ENCODE measurements around the gene NDUFAF4.

Gene NDUFAF4

DNA sequence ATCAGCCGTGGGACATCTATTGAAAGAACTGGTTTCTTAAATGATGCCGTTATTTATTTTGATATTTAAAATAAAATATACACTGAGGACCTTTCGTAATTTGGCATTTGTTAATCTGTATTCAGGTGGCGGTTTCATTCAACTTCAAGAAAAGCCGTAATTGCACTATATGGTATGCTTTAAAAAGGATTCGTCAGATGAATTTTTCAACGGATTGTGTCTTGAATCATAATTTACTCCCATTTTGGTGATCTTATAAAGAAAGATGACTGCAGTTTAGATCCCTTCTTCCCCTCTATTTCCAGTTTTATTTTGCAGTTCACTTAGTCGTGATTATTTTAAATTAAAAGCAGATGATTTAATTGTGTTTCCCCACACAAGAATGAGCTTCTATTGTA is 27.6 kb upstream of the NDUFAF4 start:
- Histone ChIP-seq H3K9me3 (ENCODE audit: control insufficient read depth, low read depth, low read length) (no peaks in the 10 kb centered on the region), H3K27me3 (ENCODE audit: control insufficient read depth, insufficient read depth, low read length) (peaks cover 9% of the 10 kb centered on the region), H3K27ac (ENCODE audit: low read length) (no peak overlapping the region), H3K4me3 (ENCODE audit: low read length) (peak overlapping the region; percentile 73), H3K9ac (ENCODE audit: low read length) (peak overlapping the region; percentile 65), H3K36me3 (ENCODE audit: control insufficient read depth, low read depth, low read length) (no peaks in the 10 kb centered on the region), H3K4me1 (ENCODE audit: control insufficient read depth, low read depth, low read length) (no peaks in the 10 kb centered on the region)

DNA sequence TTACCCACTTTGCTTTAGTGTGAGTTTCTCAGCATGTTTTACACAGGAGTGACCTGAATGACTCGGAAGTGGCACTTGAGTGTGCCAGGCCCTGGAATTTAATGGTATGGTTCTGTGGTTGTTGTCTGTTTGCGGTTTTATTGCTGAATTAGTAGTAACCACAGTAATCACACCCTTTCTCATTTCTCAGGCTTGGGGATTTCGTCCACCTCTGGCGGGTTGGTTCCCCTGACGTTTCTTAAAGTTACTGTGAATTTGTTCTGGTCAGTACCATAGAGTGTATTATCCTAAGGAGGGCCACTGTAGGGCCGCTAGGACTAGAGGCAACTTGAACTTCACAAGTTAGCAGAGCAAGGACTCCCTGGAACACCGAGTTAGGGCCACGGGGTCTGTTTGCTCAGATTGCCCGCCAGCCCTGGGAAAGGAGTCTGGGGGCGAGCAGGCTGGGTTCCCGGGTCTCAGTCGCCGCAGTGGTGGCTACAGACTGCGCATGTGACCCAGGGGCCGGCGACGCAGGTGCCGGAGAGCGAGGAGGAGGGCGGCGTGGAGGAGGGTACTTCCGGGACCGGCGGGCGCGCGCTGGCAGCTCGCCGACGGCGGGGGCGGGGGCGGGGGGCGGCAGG is 26.3 kb upstream of the NDUFAF4 start:
- Histone ChIP-seq H3K4me3 (ENCODE audit: low read length) (peak overlapping the region; percentile 73), H3K27ac (ENCODE audit: low read length) (peak overlapping the region; percentile 43), H3K9ac (ENCODE audit: low read length) (peak overlapping the region; percentile 57), H3K4me1 (ENCODE audit: control insufficient read depth, low read depth, low read length) (no peaks in the 10 kb centered on the region), H3K27me3 (ENCODE audit: control insufficient read depth, insufficient read depth, low read length) (peaks cover 9% of the 10 kb centered on the region), H3K9me3 (ENCODE audit: control insufficient read depth, low read depth, low read length) (no peaks in the 10 kb centered on the region), H3K36me3 (ENCODE audit: control insufficient read depth, low read depth, low read length) (no peaks in the 10 kb centered on the region)

DNA sequence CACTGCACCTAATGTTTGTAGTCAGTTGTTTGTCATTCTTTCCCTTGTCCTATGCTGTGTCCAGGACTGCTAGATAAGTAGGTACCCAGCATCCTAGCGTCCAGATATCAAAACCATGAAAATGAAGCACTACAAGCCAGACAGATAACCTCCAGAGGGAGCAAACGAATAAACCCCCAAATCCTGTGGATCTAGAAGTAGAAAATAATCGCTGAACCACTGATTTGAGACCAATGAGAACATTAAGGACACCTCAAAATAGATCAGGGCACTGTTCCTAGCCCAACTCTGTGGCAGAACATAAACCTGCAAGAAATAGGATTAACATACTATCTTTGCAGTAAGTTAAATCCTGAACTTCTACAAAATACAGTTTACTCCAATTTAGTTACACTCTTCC is 25.7 kb upstream of the NDUFAF4 start:
- Histone ChIP-seq H3K4me3 (ENCODE audit: low read length) (peak overlapping the region; percentile 73), H3K9ac (ENCODE audit: low read length) (no peak overlapping the region), H3K4me1 (ENCODE audit: control insufficient read depth, low read depth, low read length) (no peaks in the 10 kb centered on the region), H3K36me3 (ENCODE audit: control insufficient read depth, low read depth, low read length) (no peaks in the 10 kb centered on the region), H3K27me3 (ENCODE audit: control insufficient read depth, insufficient read depth, low read length) (peaks cover 9% of the 10 kb centered on the region), H3K27ac (ENCODE audit: low read length) (no peak overlapping the region), H3K9me3 (ENCODE audit: control insufficient read depth, low read depth, low read length) (no peaks in the 10 kb centered on the region)

DNA sequence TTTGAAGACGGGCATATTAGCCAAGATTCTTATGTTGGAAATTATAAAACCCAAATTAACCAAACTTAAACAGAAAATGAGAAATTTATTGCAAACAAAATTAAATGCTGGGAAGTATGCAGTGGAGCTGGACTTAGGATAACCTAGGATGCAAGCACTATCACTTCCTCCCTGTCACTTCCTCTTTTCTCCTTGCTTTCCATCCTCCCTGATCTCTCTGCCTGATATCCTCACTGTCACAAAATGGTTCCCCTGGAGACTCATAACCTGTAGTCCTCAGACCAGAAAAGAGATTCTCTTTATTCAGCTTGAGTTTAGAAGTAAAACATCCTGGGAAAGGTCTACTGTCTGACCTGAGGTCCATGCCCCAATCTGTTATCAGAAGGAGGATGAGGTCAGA is 19.4 kb upstream of the NDUFAF4 start:
- Histone ChIP-seq H3K27ac (ENCODE audit: low read length) (no peak overlapping the region), H3K27me3 (ENCODE audit: control insufficient read depth, insufficient read depth, low read length) (no peaks in the 10 kb centered on the region), H3K9ac (ENCODE audit: low read length) (no peak overlapping the region), H3K4me1 (ENCODE audit: control insufficient read depth, low read depth, low read length) (no peaks in the 10 kb centered on the region), H3K4me3 (ENCODE audit: low read length) (no peak overlapping the region), H3K9me3 (ENCODE audit: control insufficient read depth, low read depth, low read length) (no peaks in the 10 kb centered on the region), H3K36me3 (ENCODE audit: control insufficient read depth, low read depth, low read length) (no peaks in the 10 kb centered on the region)

DNA sequence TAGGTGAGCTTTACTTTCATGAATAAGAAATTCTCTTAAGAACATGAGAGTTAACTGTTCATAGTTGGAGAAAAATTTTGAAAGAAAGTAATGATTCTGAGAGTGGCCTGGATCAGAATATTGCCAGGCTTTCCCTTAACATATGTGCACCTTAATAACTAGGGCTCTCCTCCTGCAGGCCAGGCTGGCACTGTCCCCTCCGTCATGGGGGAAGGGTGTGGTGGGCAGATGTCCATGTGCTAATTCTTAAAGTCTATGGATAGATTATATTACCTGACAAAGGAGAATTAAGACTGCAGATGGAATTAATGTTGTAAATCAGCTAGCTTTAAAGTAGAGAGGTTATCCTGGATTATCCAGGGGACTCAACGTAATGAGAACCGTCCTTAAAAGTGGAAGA is 15.9 kb upstream of the NDUFAF4 start:
- Histone ChIP-seq H3K9ac (ENCODE audit: low read length) (no peak overlapping the region), H3K4me3 (ENCODE audit: low read length) (no peak overlapping the region), H3K4me1 (ENCODE audit: control insufficient read depth, low read depth, low read length) (no peaks in the 10 kb centered on the region), H3K27ac (ENCODE audit: low read length) (no peak overlapping the region), H3K36me3 (ENCODE audit: control insufficient read depth, low read depth, low read length) (no peaks in the 10 kb centered on the region), H3K27me3 (ENCODE audit: control insufficient read depth, insufficient read depth, low read length) (no peaks in the 10 kb centered on the region), H3K9me3 (ENCODE audit: control insufficient read depth, low read depth, low read length) (no peaks in the 10 kb centered on the region)

DNA sequence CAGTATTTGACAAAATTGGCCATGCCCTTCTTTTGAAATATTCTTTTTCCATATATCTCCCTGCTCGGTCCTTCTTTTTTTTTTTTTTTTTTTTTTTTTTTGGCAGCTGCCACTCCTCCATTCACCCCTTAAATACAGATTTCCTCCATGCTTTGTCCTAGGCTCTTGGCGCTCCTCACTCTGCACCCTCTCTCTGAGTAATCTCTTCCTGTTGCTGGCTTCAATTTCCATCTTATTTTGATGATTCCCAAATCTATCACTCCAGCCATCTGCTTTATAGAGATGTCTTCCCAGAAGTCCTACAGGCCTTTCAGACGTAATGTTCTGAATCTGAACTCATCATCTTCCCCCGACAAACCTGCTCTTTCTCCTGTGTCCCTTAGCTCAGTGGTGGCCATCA is 14.1 kb upstream of the NDUFAF4 start:
- Histone ChIP-seq H3K9me3 (ENCODE audit: control insufficient read depth, low read depth, low read length) (no peaks in the 10 kb centered on the region), H3K36me3 (ENCODE audit: control insufficient read depth, low read depth, low read length) (no peaks in the 10 kb centered on the region), H3K27me3 (ENCODE audit: control insufficient read depth, insufficient read depth, low read length) (no peaks in the 10 kb centered on the region), H3K27ac (ENCODE audit: low read length) (no peak overlapping the region), H3K4me1 (ENCODE audit: control insufficient read depth, low read depth, low read length) (no peaks in the 10 kb centered on the region), H3K9ac (ENCODE audit: low read length) (no peak overlapping the region), H3K4me3 (ENCODE audit: low read length) (no peak overlapping the region)

DNA sequence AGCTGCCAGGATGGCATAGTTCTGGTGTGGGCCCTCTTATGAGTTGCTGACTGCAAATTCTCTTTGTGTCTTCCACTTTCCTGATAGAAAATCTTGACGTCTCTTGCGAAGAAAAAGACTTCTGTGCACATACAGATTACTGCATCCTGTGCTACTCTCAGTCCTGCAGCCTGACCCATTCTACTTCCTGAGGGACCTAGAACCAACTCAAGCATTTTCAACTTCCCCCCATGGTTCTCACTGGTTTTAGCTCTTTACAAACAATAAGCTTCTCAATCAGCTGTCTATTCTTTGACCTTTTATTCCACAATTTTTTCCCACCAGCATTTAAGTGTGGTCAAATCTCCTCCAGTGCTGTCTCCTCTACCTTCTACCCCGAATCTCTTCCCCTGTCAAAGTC is 13.5 kb upstream of the NDUFAF4 start:
- no peaks in the 10 kb centered on the region for H3K36me3 ChIP-seq (ENCODE audit: control insufficient read depth, low read depth, low read length)
- H3K27me3 ChIP-seq (ENCODE audit: control insufficient read depth, insufficient read depth, low read length) = no peaks in the 10 kb centered on the region
- H3K9ac ChIP-seq (ENCODE audit: low read length) = no peak overlapping the region
- H3K4me3 ChIP-seq (ENCODE audit: low read length) = no peak overlapping the region
- no peaks in the 10 kb centered on the region for H3K4me1 ChIP-seq (ENCODE audit: control insufficient read depth, low read depth, low read length)
- H3K27ac ChIP-seq (ENCODE audit: low read length) = no peak overlapping the region
- no peaks in the 10 kb centered on the region for H3K9me3 ChIP-seq (ENCODE audit: control insufficient read depth, low read depth, low read length)

DNA sequence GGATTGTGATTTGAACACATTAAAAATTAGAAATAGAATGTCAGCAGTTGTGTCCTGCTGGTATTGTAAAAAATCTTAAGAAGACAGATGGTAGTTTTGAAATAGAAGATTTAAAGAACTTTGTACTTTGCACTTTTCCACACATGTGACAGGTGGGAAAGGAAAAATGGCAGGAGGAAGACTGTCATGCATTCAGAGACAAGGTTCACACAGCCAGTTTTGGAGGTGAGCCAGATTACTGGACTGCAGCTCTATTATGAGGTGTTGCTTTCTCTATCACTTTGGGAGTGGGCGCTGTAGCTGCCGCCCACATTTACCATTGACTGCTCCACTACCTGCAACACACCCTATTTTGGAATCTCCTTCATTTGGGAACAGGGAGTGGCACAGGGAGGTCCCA is 12.1 kb upstream of the NDUFAF4 start:
- no peaks in the 10 kb centered on the region for H3K4me1 ChIP-seq (ENCODE audit: control insufficient read depth, low read depth, low read length)
- no peaks in the 10 kb centered on the region for H3K36me3 ChIP-seq (ENCODE audit: control insufficient read depth, low read depth, low read length)
- H3K4me3 ChIP-seq (ENCODE audit: low read length) = no peak overlapping the region
- H3K27me3 ChIP-seq (ENCODE audit: control insufficient read depth, insufficient read depth, low read length) = no peaks in the 10 kb centered on the region
- H3K27ac ChIP-seq (ENCODE audit: low read length) = no peak overlapping the region
- H3K9me3 ChIP-seq (ENCODE audit: control insufficient read depth, low read depth, low read length) = no peaks in the 10 kb centered on the region
- no peak overlapping the region for H3K9ac ChIP-seq (ENCODE audit: low read length)

DNA sequence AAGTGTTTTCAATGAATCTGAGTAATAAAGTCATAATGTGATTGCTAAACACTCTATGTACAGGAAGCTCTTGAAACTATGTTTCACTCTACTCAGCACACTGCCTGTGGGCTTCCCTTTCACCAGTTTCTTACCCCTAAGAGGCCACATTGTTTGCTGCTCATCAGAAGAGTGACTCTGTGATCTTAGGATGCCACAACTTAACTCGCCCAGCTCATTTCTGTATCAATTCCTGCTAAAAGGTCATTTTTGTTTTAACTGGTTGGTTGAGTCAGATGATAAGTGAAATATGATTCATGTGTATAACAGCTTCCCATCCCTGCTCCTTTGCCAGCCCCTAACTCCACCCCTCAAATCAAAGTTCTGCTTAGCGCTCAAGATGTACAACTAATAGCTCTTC is 9.8 kb upstream of the NDUFAF4 start:
- Histone ChIP-seq H3K4me1 (ENCODE audit: control insufficient read depth, low read depth, low read length) (no peaks in the 10 kb centered on the region), H3K9me3 (ENCODE audit: control insufficient read depth, low read depth, low read length) (no peaks in the 10 kb centered on the region), H3K36me3 (ENCODE audit: control insufficient read depth, low read depth, low read length) (no peaks in the 10 kb centered on the region), H3K27ac (ENCODE audit: low read length) (no peak overlapping the region), H3K27me3 (ENCODE audit: control insufficient read depth, insufficient read depth, low read length) (no peaks in the 10 kb centered on the region), H3K4me3 (ENCODE audit: low read length) (no peak overlapping the region), H3K9ac (ENCODE audit: low read length) (no peak overlapping the region)

DNA sequence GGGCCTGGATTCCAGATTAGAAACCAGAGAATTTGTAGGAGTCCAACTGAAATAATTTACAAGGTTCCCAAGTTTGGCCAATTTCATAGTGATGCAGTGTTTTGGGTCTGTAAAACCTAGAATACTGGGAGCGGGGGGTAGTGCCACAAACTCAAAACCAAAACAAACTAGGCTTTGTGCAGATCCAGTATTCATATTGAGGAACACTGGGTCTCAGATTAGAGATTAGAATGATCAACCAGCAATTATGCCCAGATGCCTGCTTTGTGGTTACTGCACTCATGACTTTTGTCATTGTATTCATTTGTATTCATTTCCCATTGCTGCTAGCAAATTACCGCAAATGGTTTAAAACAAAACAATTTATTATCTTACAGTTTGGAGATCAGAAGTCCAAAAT is 3.2 kb upstream of the NDUFAF4 start:
- H3K27me3 ChIP-seq (ENCODE audit: control insufficient read depth, insufficient read depth, low read length) = no peaks in the 10 kb centered on the region
- no peak overlapping the region for H3K4me3 ChIP-seq (ENCODE audit: low read length)
- no peak overlapping the region for H3K27ac ChIP-seq (ENCODE audit: low read length)
- no peaks in the 10 kb centered on the region for H3K9me3 ChIP-seq (ENCODE audit: control insufficient read depth, low read depth, low read length)
- peaks cover 4% of the 10 kb centered on the region for H3K36me3 ChIP-seq (ENCODE audit: control insufficient read depth, low read depth, low read length)
- peaks cover 16% of the 10 kb centered on the region for H3K4me1 ChIP-seq (ENCODE audit: control insufficient read depth, low read depth, low read length)
- H3K9ac ChIP-seq (ENCODE audit: low read length) = no peak overlapping the region

DNA sequence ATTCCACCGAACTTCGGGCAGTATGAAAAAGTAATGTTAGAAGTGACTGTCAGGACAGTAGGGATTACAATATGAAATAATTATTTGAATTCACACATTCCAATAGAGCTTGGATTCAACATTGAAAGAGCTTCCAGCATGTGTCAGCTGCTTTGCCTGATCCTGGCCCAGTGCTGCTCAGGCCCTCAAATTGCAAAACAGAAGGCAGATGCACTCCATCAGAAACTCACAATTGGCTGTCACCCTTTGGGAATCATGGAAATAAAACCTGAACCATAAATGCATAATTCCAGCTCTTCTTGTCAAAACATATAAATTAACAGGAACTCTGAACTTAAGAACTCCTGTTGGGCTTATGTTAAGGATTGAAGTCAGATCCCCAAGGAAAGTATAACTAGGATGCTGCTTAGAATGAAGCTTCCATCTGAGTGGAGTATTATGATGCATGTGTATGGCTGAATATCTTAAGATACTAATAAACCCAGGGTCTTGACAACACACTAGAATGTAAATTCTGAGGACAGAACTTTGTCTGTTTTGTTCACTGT is 1.8 kb upstream of the NDUFAF4 start:
- Histone ChIP-seq H3K9ac (ENCODE audit: low read length) (peak overlapping the region; percentile 92), H3K27ac (ENCODE audit: low read length) (no peak overlapping the region), H3K27me3 (ENCODE audit: control insufficient read depth, insufficient read depth, low read length) (no peaks in the 10 kb centered on the region)

DNA sequence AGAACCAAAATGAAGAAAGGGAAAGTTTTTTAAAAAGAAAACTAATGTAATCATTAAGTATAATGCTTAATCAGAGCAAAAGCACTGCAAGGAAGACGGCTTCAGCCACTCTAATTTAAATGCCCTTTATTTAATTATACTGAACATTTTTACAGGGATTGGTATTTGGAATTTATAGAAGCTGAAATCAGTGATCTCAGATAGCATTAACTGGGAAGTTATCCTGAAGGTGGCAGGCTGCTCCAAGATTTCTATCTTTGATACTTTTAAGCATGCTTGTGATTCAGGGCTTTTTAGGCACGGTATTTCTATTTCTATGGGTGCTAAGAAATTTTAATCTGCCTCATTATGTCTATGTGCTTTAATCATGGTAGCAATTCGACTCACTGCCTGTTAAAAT is 1.3 kb upstream of the NDUFAF4 start:
- peak overlapping the region; percentile 98 for H3K4me3 ChIP-seq (ENCODE audit: low read length)
- H3K36me3 ChIP-seq (ENCODE audit: control insufficient read depth, low read depth, low read length) = peaks cover 19% of the 10 kb centered on the region
- no peak overlapping the region for H3K27ac ChIP-seq (ENCODE audit: low read length)
- H3K27me3 ChIP-seq (ENCODE audit: control insufficient read depth, insufficient read depth, low read length) = no peaks in the 10 kb centered on the region
- H3K4me1 ChIP-seq (ENCODE audit: control insufficient read depth, low read depth, low read length) = peaks cover 16% of the 10 kb centered on the region
- peak overlapping the region; percentile 92 for H3K9ac ChIP-seq (ENCODE audit: low read length)
- no peaks in the 10 kb centered on the region for H3K9me3 ChIP-seq (ENCODE audit: control insufficient read depth, low read depth, low read length)

More for the DNA sequence above, 1.8 kb upstream of the NDUFAF4 start:
- no peaks in the 10 kb centered on the region for H3K9me3 ChIP-seq (ENCODE audit: control insufficient read depth, low read depth, low read length)
- peaks cover 16% of the 10 kb centered on the region for H3K36me3 ChIP-seq (ENCODE audit: control insufficient read depth, low read depth, low read length)
- H3K4me3 ChIP-seq (ENCODE audit: low read length) = no peak overlapping the region
- H3K4me1 ChIP-seq (ENCODE audit: control insufficient read depth, low read depth, low read length) = peaks cover 16% of the 10 kb centered on the region

Data from iPS-18a (cell line).